Upper lobe of left lung (tissue), 6 donors: ENCODE data around the gene MAML2. TPM values are rescaled to one million over a fixed set of nuclear protein-coding genes. Genes with fewer than 3 reads are reported as not detected.
A peak's percentile ranks its signal among the peaks of the same experiment; 100 is the strongest.

ENCODE experiments used
- ATAC-seq, 2 donors: fragments of 200-7000 bp; cut with Tn5 transposase; one replicate each; pipeline ENCODE4 v1.9.1; 2022; ENCODE audit warnings: mild to moderate bottlenecking in 2 of 2, moderate library complexity in 2 of 2; ENCODE audit not compliant: low FRiP score in 2 of 2
- DNase-seq, 2 donors: peaks; one replicate each; pipeline ENCODE4 v3.0.0-alpha.2; 2019 to 2020
- H3K27ac ChIP-seq, 4 donors: fragments of 200-600 bp; sonication (generic); one replicate each; pipeline ENCODE4 v1.5.1; 2016 to 2019
- H3K27me3 ChIP-seq, 4 donors: fragments of 200-600 bp; sonication (generic); one replicate each; pipeline ENCODE4 v1.5.1; 2017 to 2019
- H3K36me3 ChIP-seq, 4 donors: fragments of 200-600 bp; sonication (generic); one replicate each; pipeline ENCODE4 v1.5.1; 2016 to 2019
- H3K4me1 ChIP-seq, 4 donors: fragments of 200-600 bp; sonication (generic); one replicate each; pipeline ENCODE4 v1.5.1; 2018 to 2019
- H3K4me3 ChIP-seq, 4 donors: fragments of 200-600 bp; sonication (generic); one replicate each; pipeline ENCODE4 v1.5.1; 2017 to 2019; ENCODE audit warnings: mild to moderate bottlenecking in 2 of 4, moderate library complexity in 1 of 4
- H3K9me3 ChIP-seq, 4 donors: fragments of 200-600 bp; sonication (generic); one replicate each; pipeline ENCODE4 v1.5.1; 2018 to 2019
- CTCF ChIP-seq, 6 experiments: fragments of 450-650 bp in 4 of 6; fragments of 200-600 bp in 2 of 6; sonication (generic) in 2 of 6; IDR thresholded peaks; one replicate each; pipeline ENCODE4 v1.5.1; 2016 to 2019; ENCODE audit warnings: antibody characterized with exemption in 6 of 6
- EP300 ChIP-seq, 4 donors: sonication (generic); formaldehyde crosslinking; IDR thresholded peaks; one replicate each; pipeline ENCODE4 v1.5.1; 2017; ENCODE audit warnings: antibody characterized with exemption in 4 of 4, control low read depth in 2 of 4
- POLR2A ChIP-seq, 4 donors: fragments of 450-650 bp; IDR thresholded peaks; one replicate each; pipeline ENCODE4 v1.5.1; 2016 to 2017; ENCODE audit warnings: antibody characterized with exemption in 4 of 4, mild to moderate bottlenecking in 2 of 4
- POLR2AphosphoS5 ChIP-seq, 2 donors: sonication (generic); formaldehyde crosslinking; IDR thresholded peaks; one replicate each; pipeline ENCODE4 v1.5.1; 2017; ENCODE audit warnings: antibody characterized with exemption in 2 of 2
- WGBS, 2 donors: methylation state at CpG; one replicate each; pipeline ENCODE4 v1.1.5; 2017 to 2018; 5-methylcytosine and 5-hydroxymethylcytosine counted together
- total RNA-seq, 6 donors: library from RNA; depleted of rRNA in 4 of 6; stranded (reverse); fragments of >200 nt in 4 of 6; gene quantifications; one replicate each; pipeline versions ENCODE4 v1.1.0 to v1.2.1, GENCODE V29; 2016 to 2021
- donor health status: DM: no; HTN: no; CAD: no; lungs with moderate emphysema.
- donor health status: DM: no; HTN: yes; CAD: no; lungs with severe emphysema.

Gene MAML2
- total RNA-seq, 6 donors from 2014 or later: 19.5 to 36.6 (median 26.3) TPM

DNA sequence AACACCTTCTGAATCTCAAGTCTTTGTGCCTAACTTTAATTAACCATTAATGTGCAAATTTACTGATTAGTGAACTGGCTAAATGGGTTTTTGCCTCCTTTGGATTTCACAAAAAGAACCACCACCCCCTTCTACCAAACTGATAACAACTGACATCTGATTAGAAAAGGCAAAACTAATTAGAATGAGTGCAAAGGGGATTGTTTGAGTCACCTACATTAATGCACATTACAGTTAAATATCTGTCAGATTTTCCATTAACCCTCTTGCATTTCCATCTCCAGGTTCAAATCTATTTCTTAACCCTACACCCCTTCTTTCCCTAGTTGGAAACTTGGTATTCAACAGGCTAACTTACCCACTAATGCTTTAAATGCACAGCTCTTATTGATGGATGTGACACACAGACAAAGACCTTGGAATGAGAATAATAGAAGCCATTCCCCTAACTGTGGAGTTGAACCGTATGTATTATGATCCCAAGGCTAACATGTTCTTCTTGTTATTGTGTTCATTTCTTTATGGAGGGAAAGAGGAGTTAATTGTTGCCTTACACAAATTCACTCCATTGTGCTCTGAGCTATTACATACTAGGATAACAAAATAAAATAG is 257.6 kb downstream of the MAML2 start:
- H3K27me3 ChIP-seq: no peaks in the 10 kb centered on the region
- DNase-seq (no peak), ATAC-seq (no peak)
- TF ChIP-seq EP300 (IDR thresholded peaks at IDR 0.05) (no peak), CTCF (IDR thresholded peaks at IDR 0.05) (no peak), POLR2A (IDR thresholded peaks at IDR 0.05) (no peak), POLR2AphosphoS5 (IDR thresholded peaks at IDR 0.05) (no peak)
- H3K27ac ChIP-seq: no peak overlapping the region
- H3K36me3 ChIP-seq: no peaks in the 10 kb centered on the region
- no peak overlapping the region for H3K4me3 ChIP-seq
- H3K4me1 ChIP-seq: peaks cover 0 to 8% (median 3%) of the 10 kb centered on the region in 4 donors
- H3K9me3 ChIP-seq: no peaks in the 10 kb centered on the region
- WGBS, 2 donors: 84 to 85% methylated on average over 1 of the region's 1 CpG

- ATAC-seq (no peak), DNase-seq (no peak)
- peaks cover 0 to 8% (median 3%) of the 10 kb centered on the region in 4 donors for H3K4me1 ChIP-seq
- 55 to 77% methylated on average over 5 to 6 of the region's 6 CpGs for WGBS, 2 donors
- H3K27ac ChIP-seq: no peak overlapping the region
- no peaks in the 10 kb centered on the region for H3K9me3 ChIP-seq
- no peak overlapping the region for H3K4me3 ChIP-seq
- TF ChIP-seq POLR2A (IDR thresholded peaks at IDR 0.05) (no peak), EP300 (IDR thresholded peaks at IDR 0.05) (no peak), CTCF (IDR thresholded peaks at IDR 0.05) (no peak), POLR2AphosphoS5 (IDR thresholded peaks at IDR 0.05) (no peak)
- no peaks in the 10 kb centered on the region for H3K27me3 ChIP-seq
- H3K36me3 ChIP-seq: no peaks in the 10 kb centered on the region
These were observed 258.2 kb downstream of the MAML2 start for GRCh38 chr11:96084610-96085318.

- TF ChIP-seq EP300 (IDR thresholded peaks at IDR 0.05) (no peak), CTCF (IDR thresholded peaks at IDR 0.05) (no peak), POLR2AphosphoS5 (IDR thresholded peaks at IDR 0.05) (no peak), POLR2A (IDR thresholded peaks at IDR 0.05) (no peak)
- Histone ChIP-seq H3K27ac (no peak overlapping the region), H3K9me3 (no peaks in the 10 kb centered on the region), H3K36me3 (no peaks in the 10 kb centered on the region), H3K4me1 (peaks cover 0 to 8% (median 3%) of the 10 kb centered on the region in 4 donors), H3K4me3 (no peak overlapping the region), H3K27me3 (no peaks in the 10 kb centered on the region)
- DNase-seq (no peak), ATAC-seq (no peak)
- WGBS, 2 donors: 91 to 96% methylated on average over 2 of the region's 2 CpGs
These were observed 260.1 kb downstream of the MAML2 start for GRCh38 chr11:96082936-96083335.

DNA sequence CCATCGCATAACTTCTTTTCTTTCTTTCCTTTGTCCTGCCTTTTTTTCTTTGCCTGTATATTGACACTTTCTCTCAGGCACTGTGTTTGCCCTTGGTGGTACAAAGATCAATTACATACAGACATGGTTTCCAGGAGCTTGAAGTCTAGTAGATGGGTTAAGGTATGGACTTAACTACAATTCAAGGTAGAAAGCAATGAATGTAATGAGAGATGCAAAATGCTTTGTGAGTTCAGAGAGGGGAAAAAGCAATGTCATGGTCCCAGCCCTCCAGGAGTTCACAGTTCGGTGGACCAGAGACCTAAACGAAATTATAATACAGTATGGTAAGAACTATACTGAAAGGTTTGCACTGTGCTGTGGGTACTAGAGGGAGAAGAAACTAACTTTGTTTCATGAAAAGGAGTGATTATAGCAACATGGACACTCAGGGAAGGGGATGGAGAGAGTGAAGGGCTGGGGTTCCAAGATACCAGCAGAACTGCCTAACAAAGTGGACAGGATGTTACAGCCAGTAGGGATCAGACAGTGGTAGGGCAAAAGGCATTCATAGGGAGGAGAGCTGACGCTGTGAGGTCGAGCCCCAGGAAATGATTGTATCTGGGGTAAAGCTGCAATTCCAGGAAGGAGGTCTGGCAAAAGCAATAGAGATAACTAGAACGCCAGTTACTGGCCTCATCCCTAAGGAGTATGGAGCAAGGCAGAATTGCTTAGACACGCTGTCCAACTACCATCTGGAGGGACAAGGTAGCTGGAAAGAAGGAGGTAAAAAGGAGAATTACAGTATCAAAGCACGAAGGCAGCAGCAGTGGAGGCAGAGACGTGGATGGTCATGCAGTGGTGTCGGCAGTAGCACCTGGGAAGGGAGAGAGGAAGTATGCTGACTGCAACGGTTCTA is 260.7 kb downstream of the MAML2 start:
- Histone ChIP-seq H3K27me3 (no peaks in the 10 kb centered on the region), H3K9me3 (no peaks in the 10 kb centered on the region), H3K27ac (no peak overlapping the region), H3K4me3 (no peak overlapping the region), H3K36me3 (no peaks in the 10 kb centered on the region), H3K4me1 (peaks cover 0 to 8% (median 3%) of the 10 kb centered on the region in 4 donors)
- TF ChIP-seq EP300 (IDR thresholded peaks at IDR 0.05) (no peak), CTCF (IDR thresholded peaks at IDR 0.05) (no peak), POLR2AphosphoS5 (IDR thresholded peaks at IDR 0.05) (no peak), POLR2A (IDR thresholded peaks at IDR 0.05) (no peak)
- 85 to 87% methylated on average over 11 of the region's 11 CpGs for WGBS, 2 donors
- ATAC-seq (peak in 1 of 2 donors; percentile 47), DNase-seq (no peak)
